ENCODE results near the gene RHOG.

RHOG gene

DNA sequence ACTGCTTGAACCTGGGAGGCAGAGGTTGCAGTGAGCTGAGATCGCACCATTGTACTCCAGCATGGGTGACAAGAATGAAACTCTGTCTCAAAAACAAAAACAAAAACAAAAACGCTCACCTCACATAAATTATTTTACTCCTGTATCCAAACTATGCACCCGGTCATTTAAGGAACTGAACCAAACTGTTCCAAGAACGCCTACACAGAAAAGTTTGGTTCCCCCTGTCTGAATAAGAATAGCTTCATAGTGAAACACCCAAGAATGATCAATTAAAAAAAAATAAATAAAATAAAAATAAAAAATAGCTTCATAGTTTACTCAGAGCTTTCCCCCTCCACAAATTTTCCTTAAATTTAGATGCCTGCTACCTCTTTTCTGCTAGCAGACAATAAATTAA lies 57.1 kb downstream of the RHOG start:
- Histone ChIP-seq H3K36me3 (ENCODE audit: control insufficient read depth, insufficient read depth, low read length) (peaks cover 23% of the 10 kb centered on the region), H3K4me1 (ENCODE audit: control insufficient read depth, insufficient read depth, low read length, poor library complexity, severe bottlenecking) (peaks cover 17% of the 10 kb centered on the region), H3K9me3 (ENCODE audit: control insufficient read depth, low read length) (no peaks in the 10 kb centered on the region), H3K27me3 (replicated peaks; ENCODE audit: control insufficient read depth, insufficient read depth, low read length, poor library complexity, severe bottlenecking) (no peaks in the 10 kb centered on the region), H3K4me3 (ENCODE audit: insufficient read depth, low read depth, low read length, poor library complexity, severe bottlenecking) (no peak overlapping the region), H3K27ac (ENCODE audit: insufficient read depth, low read length, poor library complexity, severe bottlenecking) (no peak overlapping the region)
- no peak for DNase-seq

DNA sequence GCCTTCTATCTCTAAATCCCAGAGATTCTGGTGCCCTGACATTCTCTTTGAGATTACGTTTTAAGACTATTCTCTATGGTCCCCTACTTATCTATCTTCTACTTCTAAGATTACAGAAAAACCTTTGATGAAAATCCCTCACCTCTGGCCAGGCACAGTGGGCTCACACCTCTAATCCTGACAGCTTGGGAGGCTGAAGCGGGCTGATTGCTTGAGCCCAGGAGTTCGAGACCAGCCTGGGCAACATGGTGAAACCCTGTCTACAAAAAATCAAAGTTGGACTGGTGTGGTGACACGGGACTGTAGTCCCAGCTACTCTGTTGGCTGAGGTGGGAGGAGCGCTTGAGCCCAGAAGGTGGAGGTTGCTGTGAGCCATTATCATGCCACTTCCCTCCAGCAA lies 57.8 kb downstream of the RHOG start:
- Histone ChIP-seq H3K4me3 (ENCODE audit: insufficient read depth, low read depth, low read length, poor library complexity, severe bottlenecking) (no peak overlapping the region), H3K27me3 (replicated peaks; ENCODE audit: control insufficient read depth, insufficient read depth, low read length, poor library complexity, severe bottlenecking) (no peaks in the 10 kb centered on the region), H3K4me1 (ENCODE audit: control insufficient read depth, insufficient read depth, low read length, poor library complexity, severe bottlenecking) (peaks cover 17% of the 10 kb centered on the region), H3K36me3 (ENCODE audit: control insufficient read depth, insufficient read depth, low read length) (peaks cover 29% of the 10 kb centered on the region), H3K27ac (ENCODE audit: insufficient read depth, low read length, poor library complexity, severe bottlenecking) (no peak overlapping the region), H3K9me3 (ENCODE audit: control insufficient read depth, low read length) (no peaks in the 10 kb centered on the region)
- no peak for DNase-seq

DNA sequence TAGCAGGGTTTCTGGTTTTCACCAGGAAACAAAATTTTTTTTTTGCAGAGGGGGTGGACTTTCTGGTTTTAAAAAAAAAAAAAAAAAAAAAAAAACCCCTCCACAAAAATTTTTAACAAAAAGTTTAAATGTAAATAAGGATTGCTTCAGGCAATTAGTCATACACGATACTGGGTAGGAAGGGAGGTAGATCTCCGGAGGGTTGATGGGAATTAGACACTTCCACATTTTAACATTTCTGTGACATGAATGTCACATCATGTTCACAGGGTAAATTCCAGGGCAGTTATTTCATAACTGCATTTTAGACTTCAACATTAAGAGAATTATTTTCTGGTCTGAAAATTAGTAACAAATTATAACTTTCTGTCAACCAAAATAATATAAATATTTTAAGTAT lies 59.3 kb downstream of the RHOG start:
- Histone ChIP-seq H3K4me1 (ENCODE audit: control insufficient read depth, insufficient read depth, low read length, poor library complexity, severe bottlenecking) (peaks cover 12% of the 10 kb centered on the region), H3K9me3 (ENCODE audit: control insufficient read depth, low read length) (no peaks in the 10 kb centered on the region), H3K27me3 (replicated peaks; ENCODE audit: control insufficient read depth, insufficient read depth, low read length, poor library complexity, severe bottlenecking) (no peaks in the 10 kb centered on the region), H3K36me3 (ENCODE audit: control insufficient read depth, insufficient read depth, low read length) (peaks cover 42% of the 10 kb centered on the region), H3K4me3 (ENCODE audit: insufficient read depth, low read depth, low read length, poor library complexity, severe bottlenecking) (no peak overlapping the region), H3K27ac (ENCODE audit: insufficient read depth, low read length, poor library complexity, severe bottlenecking) (no peak overlapping the region)
- no peak for DNase-seq

Measured in effector memory CD4-positive, alpha-beta T cell (primary cell).